ENCODE data around the gene CTTNBP2.

The CTTNBP2 gene

GRCh38 chr7:117775801-117776200, 97.4 kb downstream of the CTTNBP2 start:
- POLR2A ChIA-PET: no interaction called here
- Histone ChIP-seq H3K4me1 (ENCODE audit: control insufficient read depth, insufficient read depth, low read length) (peaks cover 3% of the 10 kb centered on the region; the same call in 1 of the 2 replicates), H3K9me3 (ENCODE audit: control insufficient read depth, insufficient read depth, low read depth, low read length) (no peaks in the 10 kb centered on the region), H3K4me3 (ENCODE audit: low read depth, low read length) (no peak overlapping the region), H3K27ac (ENCODE audit: extremely low read depth, low read depth, low read length) (no peak overlapping the region), H3K36me3 (ENCODE audit: control insufficient read depth in 2 of 2, insufficient read depth in 1 of 2, low read length in 2 of 2) (peaks cover 0 to 3% of the 10 kb centered on the region in 2 experiments; a peak in 2 of 3 replicates)
- no peak for TF ChIP-seq ZNF830 (tag by site-specific recombination; IDR thresholded peaks at IDR 0.05; ENCODE audit: low read depth)
- TF ChIP-seq ZNF133 (tag by site-specific recombination; IDR thresholded peaks at IDR 0.05): no peak
- no peak for TF ChIP-seq ZNF248 (tag by site-specific recombination; IDR thresholded peaks at IDR 0.05)
- no peak for TF ChIP-seq ZNF433 (tag by site-specific recombination; IDR thresholded peaks at IDR 0.05; ENCODE audit: low read depth)
- CTCF ChIA-PET: no interaction called here

DNA sequence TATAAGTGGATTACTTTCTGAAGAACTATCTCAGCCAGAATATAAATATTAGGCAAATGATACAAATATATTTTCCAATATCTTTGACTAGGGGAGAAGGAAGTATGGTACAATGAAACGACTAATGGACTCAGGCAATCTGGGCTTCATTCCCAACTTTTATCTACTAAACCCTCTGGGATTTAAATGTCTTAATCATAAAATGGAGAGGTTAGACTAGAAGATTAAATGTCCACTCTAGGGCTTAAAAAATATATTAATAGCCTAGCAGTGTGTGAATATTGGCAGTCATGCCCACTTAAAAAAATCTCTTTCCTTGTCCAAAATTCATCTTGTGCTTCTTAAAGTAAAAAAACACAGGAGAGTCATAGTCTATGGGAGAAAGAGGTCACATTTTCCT, 98.3 kb downstream of the CTTNBP2 start:
- no peak for TF ChIP-seq SCRT2 (tag by site-specific recombination; IDR thresholded peaks at IDR 0.05)
- no peak for TF ChIP-seq ZNF530 (tag by site-specific recombination; IDR thresholded peaks at IDR 0.05; ENCODE audit: low read depth)
- TF ChIP-seq ZNF624 (tag by site-specific recombination; IDR thresholded peaks at IDR 0.05): no peak
- TF ChIP-seq GLI4 (tag by site-specific recombination; IDR thresholded peaks at IDR 0.05): no peak
- no peak for TF ChIP-seq ZNF529 (tag by site-specific recombination; IDR thresholded peaks at IDR 0.05; ENCODE audit: insufficient replicate concordance)
- no peak for TF ChIP-seq ZSCAN5A (tag by site-specific recombination; IDR thresholded peaks at IDR 0.05)
- no peak for TF ChIP-seq ZNF600 (tag by site-specific recombination; IDR thresholded peaks at IDR 0.05)
- TF ChIP-seq GLIS2 (tag by site-specific recombination; IDR thresholded peaks at IDR 0.05): no peak
- TF ChIP-seq ZNF174 (tag by site-specific recombination; IDR thresholded peaks at IDR 0.05): no peak
- TF ChIP-seq ZNF335 (tag by site-specific recombination; conservative IDR thresholded peaks at IDR 0.05): no peak
- no peak for TF ChIP-seq GLIS1 (tag by site-specific recombination; IDR thresholded peaks at IDR 0.05)
- TF ChIP-seq ZNF112 (tag by site-specific recombination; IDR thresholded peaks at IDR 0.05): no peak
- TF ChIP-seq ZNF266 (tag by site-specific recombination; IDR thresholded peaks at IDR 0.05; ENCODE audit: low read depth): no peak
- ChIA-PET CTCF (interaction anchor here (0.8 kb wide), 1 partner anchor 10 kb away, joined by 3 read pairs; no protein-coding TSS in a partner anchor), POLR2A (no interaction called here)
- H3K4me3 ChIP-seq (ENCODE audit: low read depth, low read length): no peak overlapping the region
- peaks cover 3% of the 10 kb centered on the region; the same call in 1 of the 2 replicates for H3K4me1 ChIP-seq (ENCODE audit: control insufficient read depth, insufficient read depth, low read length)
- H3K36me3 ChIP-seq (ENCODE audit: control insufficient read depth in 2 of 2, insufficient read depth in 1 of 2, low read length in 2 of 2): peaks cover 0 to 3% of the 10 kb centered on the region in 2 experiments; a peak in 2 of 3 replicates
- H3K27ac ChIP-seq (ENCODE audit: extremely low read depth, low read depth, low read length): no peak overlapping the region
- no peaks in the 10 kb centered on the region for H3K9me3 ChIP-seq (ENCODE audit: control insufficient read depth, insufficient read depth, low read depth, low read length)

DNA sequence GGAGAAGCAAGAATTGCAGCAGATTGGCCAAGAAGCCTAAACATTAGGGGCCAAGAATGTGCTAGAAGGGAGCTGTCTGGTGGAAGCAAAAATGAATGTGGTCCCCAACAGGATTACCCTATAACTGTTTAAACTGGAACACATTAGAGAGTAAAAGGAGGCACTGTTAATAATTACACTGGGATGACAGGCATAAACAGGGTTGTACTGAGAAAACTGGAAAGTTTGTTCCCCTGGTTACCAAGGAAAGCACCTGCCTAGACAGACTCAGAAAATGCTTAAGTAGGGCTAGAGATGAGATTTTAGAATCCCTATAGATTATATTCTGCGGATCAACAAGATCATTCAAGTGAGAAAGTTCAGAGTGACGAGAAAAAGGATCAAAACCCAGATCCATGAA, 100.8 kb downstream of the CTTNBP2 start:
- H3K36me3 ChIP-seq (ENCODE audit: control insufficient read depth in 2 of 2, insufficient read depth in 1 of 2, low read length in 2 of 2): peaks cover 0 to 3% of the 10 kb centered on the region in 2 experiments; a peak in 2 of 3 replicates
- no peak overlapping the region for H3K4me3 ChIP-seq (ENCODE audit: low read depth, low read length)
- TF ChIP-seq ZEB2 (tag by site-specific recombination; IDR thresholded peaks at IDR 0.05) (no peak), ZNF501 (tag by site-specific recombination; IDR thresholded peaks at IDR 0.05) (no peak), ZNF560 (tag by site-specific recombination; IDR thresholded peaks at IDR 0.05; ENCODE audit: borderline replicate concordance) (no peak), ZBTB1 (tag by site-specific recombination; IDR thresholded peaks at IDR 0.05) (no peak), ZNF394 (tag by site-specific recombination; IDR thresholded peaks at IDR 0.05; ENCODE audit: borderline replicate concordance) (no peak), ZNF521 (tag by site-specific recombination; IDR thresholded peaks at IDR 0.05) (no peak)
- H3K9me3 ChIP-seq (ENCODE audit: control insufficient read depth, insufficient read depth, low read depth, low read length): no peaks in the 10 kb centered on the region
- ChIA-PET POLR2A (no interaction called here), CTCF (no interaction called here)
- no peak overlapping the region for H3K27ac ChIP-seq (ENCODE audit: extremely low read depth, low read depth, low read length)
- peaks cover 3% of the 10 kb centered on the region; the same call in 1 of the 2 replicates for H3K4me1 ChIP-seq (ENCODE audit: control insufficient read depth, insufficient read depth, low read length)
